Upper lobe of right lung (tissue), 1 donor: Measurements from ENCODE around the gene SSBP3. TPM values are rescaled to one million over a fixed set of nuclear protein-coding genes. Genes with fewer than 3 reads are reported as not detected.
A peak's percentile ranks its signal among the peaks of the same experiment; 100 is the strongest.

Source experiments
- ATAC-seq: fragments of 200-7000 bp; cut with Tn5 transposase; one replicate; pipeline ENCODE4 v1.9.1; 2020; ENCODE audit warnings: mild to moderate bottlenecking, moderate library complexity
- DNase-seq: peaks from one replicate; pipeline ENCODE4 v3.0.0-alpha.2; 2020
- H3K27ac ChIP-seq: fragments of 200-600 bp; one replicate; pipeline ENCODE4 v1.8.0; 2022
- H3K27me3 ChIP-seq: fragments of 200-600 bp; one replicate; pipeline ENCODE4 v1.8.0; 2022; ENCODE audit warnings: mild to moderate bottlenecking
- H3K36me3 ChIP-seq: fragments of 200-600 bp; one replicate; pipeline ENCODE4 v1.8.0; 2022
- H3K4me1 ChIP-seq: fragments of 200-600 bp; one replicate; pipeline ENCODE4 v1.8.0; 2022
- H3K4me3 ChIP-seq: fragments of 200-600 bp; one replicate; pipeline ENCODE4 v1.8.0; 2022; ENCODE audit warnings: mild to moderate bottlenecking
- H3K9me3 ChIP-seq: fragments of 200-600 bp; one replicate; pipeline ENCODE4 v1.8.0; 2022
- intact Hi-C: fragments of 100-400 bp; cut with DNase I; formaldehyde crosslinking; loops from one replicate; pipeline ENCODE4 v1.11.0; 2022
- total RNA-seq: library from RNA; stranded (reverse); fragmentation: NEBNext Ultra II Directional; extraction: Animal tissue kit (Norgen Biotek cat#: 25700); gene quantifications from one replicate; pipeline ENCODE4 v1.2.1, GENCODE V29; 2021
- TF ChIP-seq, protein P1 (sequence below): fragments of 200-600 bp; IDR thresholded peaks from one replicate; pipeline ENCODE4 v1.8.0; 2022; ENCODE audit warnings: antibody characterized with exemption
- donor health status: DM: no; HTN: yes; CAD: no; lungs with severe emphysema.

SSBP3 gene
- total RNA-seq, 1 donor from 2014 or later: 40.4 TPM

- DNase-seq: peak; percentile 53
- H3K9me3 ChIP-seq: no peaks in the 10 kb centered on the region
- H3K36me3 ChIP-seq: no peaks in the 10 kb centered on the region
- no peak overlapping the region for H3K27ac ChIP-seq
- intact Hi-C loops: no loop called here
- ATAC-seq: peak; percentile 59
- no peak overlapping the region for H3K4me3 ChIP-seq
- H3K27me3 ChIP-seq: no peaks in the 10 kb centered on the region
- TF ChIP-seq, protein P1, sequence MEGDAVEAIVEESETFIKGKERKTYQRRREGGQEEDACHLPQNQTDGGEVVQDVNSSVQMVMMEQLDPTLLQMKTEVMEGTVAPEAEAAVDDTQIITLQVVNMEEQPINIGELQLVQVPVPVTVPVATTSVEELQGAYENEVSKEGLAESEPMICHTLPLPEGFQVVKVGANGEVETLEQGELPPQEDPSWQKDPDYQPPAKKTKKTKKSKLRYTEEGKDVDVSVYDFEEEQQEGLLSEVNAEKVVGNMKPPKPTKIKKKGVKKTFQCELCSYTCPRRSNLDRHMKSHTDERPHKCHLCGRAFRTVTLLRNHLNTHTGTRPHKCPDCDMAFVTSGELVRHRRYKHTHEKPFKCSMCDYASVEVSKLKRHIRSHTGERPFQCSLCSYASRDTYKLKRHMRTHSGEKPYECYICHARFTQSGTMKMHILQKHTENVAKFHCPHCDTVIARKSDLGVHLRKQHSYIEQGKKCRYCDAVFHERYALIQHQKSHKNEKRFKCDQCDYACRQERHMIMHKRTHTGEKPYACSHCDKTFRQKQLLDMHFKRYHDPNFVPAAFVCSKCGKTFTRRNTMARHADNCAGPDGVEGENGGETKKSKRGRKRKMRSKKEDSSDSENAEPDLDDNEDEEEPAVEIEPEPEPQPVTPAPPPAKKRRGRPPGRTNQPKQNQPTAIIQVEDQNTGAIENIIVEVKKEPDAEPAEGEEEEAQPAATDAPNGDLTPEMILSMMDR: no peak
- peaks cover 41% of the 10 kb centered on the region for H3K4me1 ChIP-seq
These were observed 29.0 kb downstream of the SSBP3 start for GRCh38 chr1:54377040-54377691.

GRCh38 chr1:54376430-54377039 is 29.7 kb downstream of the SSBP3 start:
- Histone ChIP-seq H3K4me1 (peaks cover 45% of the 10 kb centered on the region), H3K27ac (no peak overlapping the region), H3K9me3 (no peaks in the 10 kb centered on the region), H3K36me3 (no peaks in the 10 kb centered on the region), H3K4me3 (no peak overlapping the region), H3K27me3 (no peaks in the 10 kb centered on the region)
- intact Hi-C loops: no loop called here
- no peak for DNase-seq
- no peak for ATAC-seq
- TF ChIP-seq, protein P1: no peak

DNA sequence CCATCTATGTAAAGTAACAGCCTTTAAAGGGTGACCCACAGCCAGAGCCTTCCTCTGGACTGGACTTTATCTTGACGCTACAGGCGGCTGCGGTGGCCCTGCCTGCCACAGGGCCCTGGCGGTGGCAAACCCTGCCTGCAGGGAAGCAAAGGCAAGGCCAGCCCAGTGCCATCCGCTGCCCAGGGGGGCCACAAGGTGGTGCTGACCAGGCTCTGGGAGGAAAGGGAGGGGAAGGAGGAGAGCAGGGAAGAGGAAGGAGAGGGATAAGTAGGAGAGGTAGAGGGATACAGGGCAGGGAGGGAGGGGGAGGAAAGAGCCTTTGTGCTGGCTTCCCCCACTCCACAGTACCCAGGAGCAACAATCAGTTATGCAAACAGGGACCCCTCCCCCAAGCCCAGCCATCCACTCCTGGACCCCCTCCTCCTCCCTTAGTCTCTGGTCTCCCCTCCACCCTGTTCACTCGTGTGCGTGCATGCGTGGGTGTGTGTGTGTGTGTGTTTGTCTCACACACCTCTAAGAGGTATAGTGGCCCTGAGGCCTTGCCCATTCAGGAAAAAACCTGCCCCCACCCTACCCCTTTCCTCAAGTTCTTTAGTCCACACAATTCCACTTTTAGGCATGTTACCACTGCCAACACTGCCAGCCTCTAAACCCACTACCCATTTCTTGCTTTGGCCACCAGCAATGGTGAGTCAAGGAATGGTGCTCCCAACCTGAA is 30.3 kb downstream of the SSBP3 start:
- TF ChIP-seq, protein P1: no peak
- DNase-seq (no peak), ATAC-seq (no peak)
- no peaks in the 10 kb centered on the region for H3K36me3 ChIP-seq
- no peaks in the 10 kb centered on the region for H3K27me3 ChIP-seq
- peaks cover 52% of the 10 kb centered on the region for H3K4me1 ChIP-seq
- intact Hi-C loops: no loop called here
- H3K4me3 ChIP-seq: no peak overlapping the region
- H3K9me3 ChIP-seq: no peaks in the 10 kb centered on the region
- H3K27ac ChIP-seq: no peak overlapping the region

DNA sequence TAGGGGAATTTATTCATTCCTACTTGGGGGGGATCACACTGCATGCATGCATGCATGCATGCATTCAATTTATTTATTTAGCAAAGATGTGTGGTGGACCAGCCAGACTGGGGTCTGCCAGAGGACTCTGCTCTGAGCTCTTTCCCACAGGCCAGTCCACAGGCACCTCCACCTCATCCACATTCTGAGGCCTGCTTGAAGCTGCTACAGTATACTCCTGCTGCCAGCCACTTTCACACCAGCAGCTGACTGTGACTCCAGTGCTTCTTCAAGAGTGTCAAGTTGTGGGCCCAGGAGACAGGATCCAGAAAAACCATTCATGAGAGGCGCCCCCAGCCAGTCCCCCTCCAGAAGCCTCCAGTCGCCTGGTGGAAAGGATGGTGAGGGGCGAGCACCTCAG is 30.9 kb downstream of the SSBP3 start:
- no peak overlapping the region for H3K27ac ChIP-seq
- TF ChIP-seq, protein P1: no peak
- intact Hi-C loops: no loop called here
- H3K4me1 ChIP-seq: peaks cover 52% of the 10 kb centered on the region
- DNase-seq (no peak), ATAC-seq (no peak)
- H3K4me3 ChIP-seq: no peak overlapping the region
- no peaks in the 10 kb centered on the region for H3K27me3 ChIP-seq
- H3K9me3 ChIP-seq: no peaks in the 10 kb centered on the region
- H3K36me3 ChIP-seq: no peaks in the 10 kb centered on the region

DNA sequence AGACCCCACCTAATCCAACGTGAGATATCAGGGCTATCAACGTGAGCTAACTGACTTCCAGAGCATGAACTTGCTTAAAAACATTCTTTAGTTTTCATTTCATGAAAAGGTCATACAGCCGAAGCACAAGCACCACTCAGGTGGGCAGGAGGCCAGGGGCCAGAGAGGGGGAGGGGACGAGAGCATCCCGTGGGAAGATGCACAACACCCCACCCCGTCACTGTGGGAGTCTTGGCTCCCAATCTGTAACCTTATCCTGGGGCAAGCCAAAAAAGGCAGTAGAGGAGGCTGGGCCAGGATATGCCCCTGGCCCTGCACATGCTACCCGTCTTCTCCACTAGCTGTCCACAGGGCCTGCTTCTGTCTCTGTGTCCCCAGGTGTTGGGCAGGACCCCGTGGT is 31.4 kb downstream of the SSBP3 start:
- H3K4me3 ChIP-seq: no peak overlapping the region
- no peak for DNase-seq
- H3K27me3 ChIP-seq: no peaks in the 10 kb centered on the region
- H3K4me1 ChIP-seq: peaks cover 47% of the 10 kb centered on the region
- intact Hi-C loops: no loop called here
- TF ChIP-seq, protein P1: no peak
- H3K27ac ChIP-seq: no peak overlapping the region
- no peaks in the 10 kb centered on the region for H3K36me3 ChIP-seq
- ATAC-seq: no peak
- no peaks in the 10 kb centered on the region for H3K9me3 ChIP-seq
